ENCODE measurements around the gene RRP1B.

- no peak for TF ChIP-seq CTCF (IDR thresholded peaks at IDR 0.05; ENCODE audit: borderline replicate concordance, extremely low read depth, low read length, poor library complexity, severe bottlenecking)
- TF ChIP-seq EZH2 (IDR thresholded peaks at IDR 0.05; ENCODE audit: borderline replicate concordance, low read depth, low read length, severe bottlenecking): no peak
Observed at GRCh38 chr21:43691086-43691795, 31.9 kb downstream of the RRP1B start.
